Fibroblast of lung (primary cell): ENCODE results near the gene ACOT7. TPM values are rescaled to one million over a fixed set of nuclear protein-coding genes. Genes with fewer than 3 reads are reported as not detected.
A peak's percentile ranks its signal among the peaks of the same experiment; 100 is the strongest.

Experiments
- DNase-seq, 2 donors: peaks; one replicate each; pipeline versions ENCODE4 v3.0.0 to v3.0.0-alpha.2; 2010; ENCODE audit warnings: low read depth in 2 of 2
- H2AFZ ChIP-seq: 2 replicates; pipeline ENCODE4 v1.5.1; 2012; ENCODE audit warnings: low read length, control low read depth, inconsistent platforms
- H3K27ac ChIP-seq: 2 replicates; pipeline ENCODE4 v1.5.1; 2011; ENCODE audit warnings: low read length, control low read depth; ENCODE audit not compliant: insufficient read depth
- H3K27me3 ChIP-seq: 2 replicates; pipeline ENCODE4 v1.5.1; 2011; ENCODE audit warnings: mild to moderate bottlenecking, low read length; ENCODE audit not compliant: control insufficient read depth, insufficient read depth
- H3K36me3 ChIP-seq: 2 replicates; pipeline ENCODE4 v1.5.1; 2011; ENCODE audit warnings: low read length; ENCODE audit not compliant: control insufficient read depth, insufficient read depth
- H3K4me1 ChIP-seq: 2 replicates; pipeline ENCODE4 v1.5.1; 2011; ENCODE audit warnings: low read length; ENCODE audit not compliant: control insufficient read depth, insufficient read depth; ENCODE audit errors: extremely low read depth
- H3K4me2 ChIP-seq: 2 replicates; pipeline ENCODE4 v1.5.1; 2011; ENCODE audit warnings: low read length, control low read depth; ENCODE audit not compliant: insufficient read depth; ENCODE audit errors: extremely low read depth
- H3K4me3 ChIP-seq, 4 experiments: fragments of 200-600 bp in 1 of 4; sonication (generic) in 1 of 4; replicated peaks in 1 of 4; 2 replicates each; pipeline ENCODE4 v1.5.1; 2011 to 2016; ENCODE audit warnings: low read length in 4 of 4, low read depth in 3 of 4, mild to moderate bottlenecking in 3 of 4, control low read depth in 2 of 4, inconsistent platforms in 1 of 4, mixed read lengths in 1 of 4; ENCODE audit not compliant: insufficient read depth in 1 of 4; ENCODE audit errors: control extremely low read depth in 1 of 4
- H3K79me2 ChIP-seq: 2 replicates; pipeline ENCODE4 v1.5.1; 2012; ENCODE audit warnings: mild to moderate bottlenecking, low read length, inconsistent platforms; ENCODE audit not compliant: control insufficient read depth, insufficient read depth
- H3K9ac ChIP-seq: 2 replicates; pipeline ENCODE4 v1.5.1; 2011; ENCODE audit warnings: mild to moderate bottlenecking, low read length, control low read depth; ENCODE audit not compliant: insufficient read depth
- H3K9me3 ChIP-seq: 2 replicates; pipeline ENCODE4 v1.5.1; 2012; ENCODE audit warnings: low read depth, low read length; ENCODE audit not compliant: control insufficient read depth, insufficient read depth
- H4K20me1 ChIP-seq: 2 replicates; pipeline ENCODE4 v1.5.1; 2011; ENCODE audit warnings: low read length; ENCODE audit not compliant: control insufficient read depth, insufficient read depth; ENCODE audit errors: extremely low read depth
- CTCF ChIP-seq, 2 donors: IDR thresholded peaks in 1 of 2; conservative IDR thresholded peaks in 1 of 2; 1 replicate in 1 of 2; 2 replicates in 1 of 2; pipeline ENCODE4 v1.5.1; 2011 to 2012; ENCODE audit warnings: low read length in 2 of 2, control low read depth in 1 of 2, inconsistent platforms in 1 of 2, low read depth in 1 of 2, mild to moderate bottlenecking in 1 of 2
- EZH2 ChIP-seq: IDR thresholded peaks from 2 replicates; pipeline ENCODE4 v1.5.1; 2012; ENCODE audit warnings: low read length, control low read depth, mild to moderate bottlenecking; ENCODE audit errors: missing control alignments
- polyA plus RNA-seq, 2 donors: library from polyadenylated mRNA; depleted of rRNA in 1 of 2; stranded (reverse) in 1 of 2; unstranded in 1 of 2; fragments of >200 nt; gene quantifications; 2 replicates each; pipeline ENCODE4 v1.2.1, GENCODE V29; 2011 to 2012; ENCODE audit warnings: missing spikeins in 1 of 2
- total RNA-seq: library from RNA; depleted of rRNA; stranded (reverse); fragments of >200 nt; gene quantifications from 2 replicates; pipeline ENCODE4 v1.2.1, GENCODE V29; 2014

The ACOT7 gene
- total and polyA plus RNA-seq, 2 donors (not counting 1 experiment from before 2014, with no cell fraction given): 50.7 to 58.0 TPM

DNA sequence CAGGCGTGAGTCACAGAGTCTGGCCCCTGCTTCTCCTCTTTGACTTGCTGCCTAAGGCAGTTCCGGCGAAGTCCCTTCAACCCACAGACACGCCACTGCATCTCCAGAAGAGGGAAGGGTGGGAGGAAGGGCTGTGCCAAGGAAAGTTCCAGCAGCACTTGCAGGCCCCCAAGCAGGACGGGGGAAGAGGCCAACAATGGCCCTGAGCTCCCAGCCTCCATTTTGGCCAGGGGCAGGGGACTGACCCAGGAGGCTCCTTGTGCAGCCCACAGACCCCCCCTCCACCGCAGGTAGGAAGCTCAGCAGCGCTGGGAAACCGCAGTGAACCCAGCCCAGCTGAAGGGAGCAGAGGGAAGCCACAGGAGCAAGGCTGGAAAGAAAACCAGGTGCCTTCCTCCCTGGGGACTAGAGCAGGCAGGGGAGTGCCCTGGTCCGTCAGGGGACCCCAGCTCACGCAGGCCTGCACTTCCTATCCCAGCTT is 35.4 kb downstream of the ACOT7 start:
- H3K4me2 ChIP-seq: peak overlapping the region; percentile 64
- peaks cover 29% of the 10 kb centered on the region for H3K4me1 ChIP-seq
- H2AFZ ChIP-seq: no peak overlapping the region
- TF ChIP-seq CTCF (conservative IDR thresholded peaks at IDR 0.05 in 1 of 2, IDR thresholded peaks at IDR 0.05 in 1 of 2; ENCODE audit: low read depth in 1 of 2, low read length in 2 of 2) (no peak), EZH2 (no peak)
- no peaks in the 10 kb centered on the region for H4K20me1 ChIP-seq
- peak overlapping the region; percentile 94 for H3K27ac ChIP-seq
- peaks cover 5% of the 10 kb centered on the region for H3K79me2 ChIP-seq
- no peaks in the 10 kb centered on the region for H3K9me3 ChIP-seq
- no peaks in the 10 kb centered on the region for H3K36me3 ChIP-seq
- DNase-seq: peak in 1 of 2 donors; percentile 70
- peak overlapping the region; percentile 46 for H3K9ac ChIP-seq
- H3K4me3 ChIP-seq: no peak overlapping the region
- H3K27me3 ChIP-seq: no peaks in the 10 kb centered on the region

DNA sequence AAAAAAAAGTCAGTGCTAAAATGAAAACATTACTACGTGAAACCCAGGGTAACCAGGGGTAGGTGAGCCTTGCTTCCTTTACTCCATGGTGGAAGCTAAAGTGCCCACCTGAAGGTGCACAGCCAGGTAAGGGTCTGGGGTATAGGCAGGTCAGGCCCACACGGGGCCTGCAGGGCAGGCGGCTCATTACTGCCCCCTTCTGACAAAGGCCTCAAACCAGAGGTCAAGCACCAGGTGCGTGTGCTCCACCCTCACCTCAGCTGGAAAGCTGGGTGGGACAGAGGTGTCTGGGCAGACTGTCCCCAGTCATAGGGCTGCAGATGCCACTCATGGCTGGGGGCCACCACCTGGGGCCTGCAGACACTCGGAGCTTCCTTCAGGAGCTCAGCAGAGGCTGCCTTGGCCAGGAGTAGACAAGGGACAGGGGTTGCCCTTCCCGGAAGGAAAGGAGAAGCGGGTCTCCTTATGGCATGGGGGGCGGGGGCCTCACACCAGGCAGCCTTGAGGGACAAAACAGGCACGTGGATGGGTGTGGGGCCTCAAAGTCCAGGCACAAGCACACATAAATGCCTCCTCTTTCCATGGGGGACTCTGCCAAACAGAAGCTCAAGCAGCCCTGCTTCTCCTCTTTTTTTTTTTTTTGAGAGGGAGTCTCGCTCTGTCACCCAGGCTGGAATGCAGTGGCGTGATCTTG is 36.2 kb downstream of the ACOT7 start:
- TF ChIP-seq EZH2: no peak
- Histone ChIP-seq H4K20me1 (no peaks in the 10 kb centered on the region), H3K27me3 (no peaks in the 10 kb centered on the region), H3K9ac (no peak overlapping the region), H3K4me1 (peaks cover 29% of the 10 kb centered on the region), H3K79me2 (peaks cover 5% of the 10 kb centered on the region), H3K4me2 (no peak overlapping the region), H3K4me3 (no peak overlapping the region), H3K9me3 (no peaks in the 10 kb centered on the region), H2AFZ (no peak overlapping the region), H3K36me3 (no peaks in the 10 kb centered on the region), H3K27ac (peak overlapping the region; percentile 16)
- no peak for DNase-seq

DNA sequence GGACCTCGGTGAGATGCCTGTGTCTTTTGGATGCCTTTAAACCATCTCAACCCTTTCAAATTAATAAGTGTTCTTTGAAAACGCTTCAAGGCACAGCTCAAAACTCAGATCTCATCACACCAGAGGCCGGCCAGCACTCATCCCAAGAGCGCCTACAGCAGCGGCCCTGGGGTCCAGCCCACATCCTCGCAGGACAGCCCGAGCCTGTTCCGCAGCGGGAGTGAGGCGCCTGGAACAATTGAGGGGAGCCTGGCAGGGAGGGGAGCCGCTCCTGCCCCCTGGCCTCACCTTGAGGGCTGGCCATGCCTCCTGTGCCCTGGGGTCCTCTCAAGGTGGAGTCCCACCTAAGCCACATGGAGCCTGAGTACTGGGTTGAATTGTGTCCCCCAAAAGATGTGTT is 37.9 kb downstream of the ACOT7 start:
- Histone ChIP-seq H3K4me2 (no peak overlapping the region), H4K20me1 (no peaks in the 10 kb centered on the region), H3K79me2 (peaks cover 3% of the 10 kb centered on the region), H2AFZ (no peak overlapping the region), H3K9me3 (no peaks in the 10 kb centered on the region), H3K4me3 (no peak overlapping the region), H3K36me3 (no peaks in the 10 kb centered on the region), H3K27me3 (no peaks in the 10 kb centered on the region), H3K27ac (no peak overlapping the region), H3K9ac (no peak overlapping the region), H3K4me1 (peaks cover 29% of the 10 kb centered on the region)
- no peak for DNase-seq
- TF ChIP-seq CTCF (conservative IDR thresholded peaks at IDR 0.05 in 1 of 2, IDR thresholded peaks at IDR 0.05 in 1 of 2; ENCODE audit: low read depth in 1 of 2, low read length in 2 of 2) (no peak), EZH2 (no peak)
